SU-DHL-6 (cell line): ENCODE results near the gene MAL.

Experiments
- H2AFZ ChIP-seq: fragments of 200-600 bp; sonication (generic); 2 replicates; pipeline ENCODE4 v1.6.1; 2014; ENCODE audit warnings: low read depth, mild to moderate bottlenecking, moderate library complexity, mixed read lengths, antibody characterized with exemption, low read length; ENCODE audit not compliant: severe bottlenecking
- H3F3A ChIP-seq: fragments of 200-600 bp; shearing (Covaris generic); 2 replicates; pipeline ENCODE4 v1.6.0; 2016; ENCODE audit warnings: antibody characterized with exemption, mild to moderate bottlenecking; ENCODE audit not compliant: insufficient read depth
- H3K27ac ChIP-seq: fragments of 200-600 bp; sonication (generic); 2 replicates; pipeline ENCODE4 v1.5.1; 2016; ENCODE audit warnings: low read depth, mild to moderate bottlenecking, low read length, moderate library complexity, mixed read lengths
- H3K27me3 ChIP-seq: fragments of 200-600 bp; sonication (generic), shearing (Covaris generic); 2 replicates; pipeline ENCODE4 v1.6.0; 2014; ENCODE audit warnings: mild to moderate bottlenecking, low read length
- H3K36me3 ChIP-seq: fragments of 200-600 bp; sonication (generic); 2 replicates; pipeline ENCODE4 v1.6.1; 2014; ENCODE audit warnings: mild to moderate bottlenecking, low read length, mixed read lengths
- H3K4me2 ChIP-seq: fragments of 300-600, 200-600 bp; shearing (Covaris generic), sonication (generic); 2 replicates; pipeline ENCODE4 v1.6.0; 2014; ENCODE audit warnings: low read length, low read depth, mild to moderate bottlenecking; ENCODE audit not compliant: poor library complexity, severe bottlenecking
- H3K4me3 ChIP-seq: fragments of 200-600 bp; sonication (generic); 2 replicates; pipeline ENCODE4 v1.5.1; 2014; ENCODE audit warnings: antibody characterized with exemption, low read length, mild to moderate bottlenecking, mixed read lengths; ENCODE audit not compliant: insufficient read depth, poor library complexity, severe bottlenecking
- H3K79me2 ChIP-seq: fragments of 200-600 bp; sonication (generic); 2 replicates; pipeline ENCODE4 v1.6.1; 2014; ENCODE audit warnings: mild to moderate bottlenecking, low read length, moderate library complexity; ENCODE audit not compliant: insufficient read depth
- H3K9ac ChIP-seq: fragments of 200-600 bp; sonication (generic); 2 replicates; pipeline ENCODE4 v1.7.0; 2014; ENCODE audit warnings: mild to moderate bottlenecking, low read length
- H3K9me2 ChIP-seq: fragments of 200-600 bp; sonication (generic); replicated peaks from 2 replicates; pipeline ENCODE4 v1.6.1; 2014; ENCODE audit warnings: low read length; ENCODE audit not compliant: insufficient read depth
- H3K9me3 ChIP-seq: fragments of 200-600 bp; sonication (generic); 2 replicates; pipeline ENCODE4 v1.6.1; 2014; ENCODE audit warnings: low read length, mixed read lengths; ENCODE audit not compliant: insufficient read depth
- H4K20me1 ChIP-seq: fragments of 200-600 bp; sonication (generic); 2 replicates; pipeline ENCODE4 v1.6.1; 2014; ENCODE audit warnings: low read depth, mild to moderate bottlenecking, antibody characterized with exemption, low read length, moderate library complexity, mixed read lengths
- EZH2phosphoT487 ChIP-seq: fragments of 200-600 bp; sonication (generic), shearing (Covaris generic); conservative IDR thresholded peaks from 2 replicates; pipeline ENCODE4 v1.6.1; 2018; ENCODE audit warnings: mild to moderate bottlenecking, antibody characterized with exemption, low read length, moderate library complexity, mixed read lengths
- TF ChIP-seq, protein P1 (sequence below): fragments of 200-600 bp; sonication (generic); IDR thresholded peaks from one replicate; pipeline ENCODE4 v1.5.1; 2017; ENCODE audit warnings: antibody characterized with exemption, mild to moderate bottlenecking, low read length, moderate library complexity; ENCODE audit not compliant: insufficient read depth, poor library complexity, severe bottlenecking

MAL gene

DNA sequence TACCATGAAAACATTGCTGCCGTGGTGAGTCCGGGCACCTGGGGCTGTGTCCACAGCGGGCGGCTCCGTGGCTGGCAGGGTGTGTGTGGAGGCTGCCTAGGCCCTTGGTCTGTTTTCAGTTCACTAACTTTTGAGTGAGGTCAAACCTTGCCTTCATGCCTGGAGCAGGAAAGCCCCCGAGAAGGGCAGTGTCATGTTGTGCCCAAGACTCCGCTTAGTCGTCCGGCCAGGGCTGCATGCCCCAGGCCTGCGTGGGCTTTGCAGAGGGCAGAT, 24.1 kb downstream of the MAL start:
- H3K9ac ChIP-seq: no peak overlapping the region
- H3F3A ChIP-seq: no peaks in the 10 kb centered on the region
- TF ChIP-seq, protein P1, sequence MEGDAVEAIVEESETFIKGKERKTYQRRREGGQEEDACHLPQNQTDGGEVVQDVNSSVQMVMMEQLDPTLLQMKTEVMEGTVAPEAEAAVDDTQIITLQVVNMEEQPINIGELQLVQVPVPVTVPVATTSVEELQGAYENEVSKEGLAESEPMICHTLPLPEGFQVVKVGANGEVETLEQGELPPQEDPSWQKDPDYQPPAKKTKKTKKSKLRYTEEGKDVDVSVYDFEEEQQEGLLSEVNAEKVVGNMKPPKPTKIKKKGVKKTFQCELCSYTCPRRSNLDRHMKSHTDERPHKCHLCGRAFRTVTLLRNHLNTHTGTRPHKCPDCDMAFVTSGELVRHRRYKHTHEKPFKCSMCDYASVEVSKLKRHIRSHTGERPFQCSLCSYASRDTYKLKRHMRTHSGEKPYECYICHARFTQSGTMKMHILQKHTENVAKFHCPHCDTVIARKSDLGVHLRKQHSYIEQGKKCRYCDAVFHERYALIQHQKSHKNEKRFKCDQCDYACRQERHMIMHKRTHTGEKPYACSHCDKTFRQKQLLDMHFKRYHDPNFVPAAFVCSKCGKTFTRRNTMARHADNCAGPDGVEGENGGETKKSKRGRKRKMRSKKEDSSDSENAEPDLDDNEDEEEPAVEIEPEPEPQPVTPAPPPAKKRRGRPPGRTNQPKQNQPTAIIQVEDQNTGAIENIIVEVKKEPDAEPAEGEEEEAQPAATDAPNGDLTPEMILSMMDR: no peak
- no peak for TF ChIP-seq EZH2phosphoT487
- H3K27ac ChIP-seq: no peak overlapping the region
- no peaks in the 10 kb centered on the region for H3K36me3 ChIP-seq
- no peaks in the 10 kb centered on the region for H3K9me2 ChIP-seq
- H3K4me3 ChIP-seq: no peak overlapping the region
- H3K79me2 ChIP-seq: no peaks in the 10 kb centered on the region
- no peak overlapping the region for H3K4me2 ChIP-seq
- H3K27me3 ChIP-seq: no peaks in the 10 kb centered on the region
- no peaks in the 10 kb centered on the region for H4K20me1 ChIP-seq
- no peaks in the 10 kb centered on the region for H3K9me3 ChIP-seq
- H2AFZ ChIP-seq: no peak overlapping the region

DNA sequence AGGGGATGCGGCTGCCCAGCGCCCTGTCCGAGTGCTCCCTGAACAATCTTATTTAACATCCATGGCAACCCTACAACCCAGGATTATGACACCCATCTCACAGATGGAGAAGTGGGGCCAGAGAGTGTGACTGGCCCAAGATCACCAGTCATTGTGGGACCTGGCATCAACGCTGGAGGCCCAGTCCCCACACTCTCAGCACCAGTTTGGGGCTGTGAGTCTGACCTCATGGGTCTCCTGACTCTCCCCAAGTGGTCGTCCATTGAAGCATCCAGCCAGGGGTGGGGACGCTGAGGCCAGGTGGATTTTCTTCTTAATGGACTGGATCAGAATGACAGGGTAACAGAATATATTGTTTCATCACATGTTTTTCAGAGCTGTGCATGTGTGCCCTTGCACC, 24.5 kb downstream of the MAL start:
- H3F3A ChIP-seq: no peaks in the 10 kb centered on the region
- H3K9me2 ChIP-seq: no peaks in the 10 kb centered on the region
- no peak overlapping the region for H3K4me2 ChIP-seq
- no peak overlapping the region for H3K27ac ChIP-seq
- H2AFZ ChIP-seq: no peak overlapping the region
- no peak overlapping the region for H3K4me3 ChIP-seq
- no peaks in the 10 kb centered on the region for H3K9me3 ChIP-seq
- no peaks in the 10 kb centered on the region for H3K79me2 ChIP-seq
- no peak overlapping the region for H3K9ac ChIP-seq
- TF ChIP-seq EZH2phosphoT487: no peak
- TF ChIP-seq, protein P1: no peak
- H3K27me3 ChIP-seq: no peaks in the 10 kb centered on the region
- H4K20me1 ChIP-seq: no peaks in the 10 kb centered on the region
- no peaks in the 10 kb centered on the region for H3K36me3 ChIP-seq

DNA sequence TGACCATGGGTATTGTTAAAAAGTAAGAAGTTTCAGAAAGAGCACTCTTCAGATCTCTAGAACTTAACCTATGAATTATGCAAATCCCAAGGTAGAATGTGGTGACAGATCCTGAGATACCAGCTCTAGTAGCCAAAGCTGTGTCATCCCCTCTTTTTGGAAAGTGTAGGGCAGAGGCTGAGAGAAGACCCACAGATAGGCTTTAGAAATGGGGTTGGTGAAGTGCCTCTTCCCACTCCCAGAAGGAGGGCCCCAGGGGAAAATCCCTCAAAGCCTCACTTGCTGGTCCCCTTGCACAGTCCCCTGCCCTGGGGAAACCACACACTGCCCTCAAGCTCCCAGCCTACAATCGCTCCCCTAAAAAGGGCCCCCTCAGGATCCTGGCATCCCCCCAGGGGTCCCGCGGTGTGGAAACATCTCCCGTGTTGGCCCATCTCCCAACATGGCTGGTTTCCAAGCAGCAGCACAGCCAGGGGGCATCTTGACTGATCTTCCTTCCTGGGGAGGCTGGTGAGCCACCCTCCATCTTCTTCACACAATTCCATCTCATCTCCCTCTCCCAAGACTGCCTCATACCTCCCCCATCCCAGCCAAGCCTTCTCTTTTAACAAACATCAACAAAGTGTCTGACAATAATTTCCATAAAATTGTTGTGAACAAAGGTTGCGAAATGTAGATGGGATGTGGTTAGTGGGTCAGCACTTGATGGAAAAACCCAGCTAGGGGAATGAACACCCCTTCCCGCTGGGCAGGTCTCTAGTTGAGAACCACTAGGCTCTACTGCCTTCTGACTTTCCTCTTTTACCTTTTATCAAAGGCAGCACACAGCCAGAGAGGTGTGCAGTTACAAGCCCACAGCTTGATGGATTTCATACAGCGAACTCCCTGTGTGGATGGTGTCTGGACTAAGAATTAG, 25.1 kb downstream of the MAL start:
- no peaks in the 10 kb centered on the region for H3F3A ChIP-seq
- H3K27me3 ChIP-seq: no peaks in the 10 kb centered on the region
- no peak overlapping the region for H2AFZ ChIP-seq
- H3K4me2 ChIP-seq: no peak overlapping the region
- no peaks in the 10 kb centered on the region for H3K9me3 ChIP-seq
- no peak overlapping the region for H3K9ac ChIP-seq
- H4K20me1 ChIP-seq: no peaks in the 10 kb centered on the region
- no peak overlapping the region for H3K27ac ChIP-seq
- no peaks in the 10 kb centered on the region for H3K79me2 ChIP-seq
- TF ChIP-seq EZH2phosphoT487: no peak
- TF ChIP-seq, protein P1: no peak
- H3K4me3 ChIP-seq: no peak overlapping the region
- no peaks in the 10 kb centered on the region for H3K36me3 ChIP-seq
- H3K9me2 ChIP-seq: no peaks in the 10 kb centered on the region
